ENCODE data around the gene GPSM1. TPM values are rescaled to one million over a fixed set of nuclear protein-coding genes. Genes with fewer than 3 reads are reported as not detected.
A peak's percentile ranks its signal among the peaks of the same experiment; 100 is the strongest.

GPSM1 gene
- total and polyA plus RNA-seq, 9 of the 15 experiments (the other 6 are each of a cell fraction or from before 2014, with no cell fraction given): 0.04 to 14.2 (median 3.1) TPM

- peak overlapping the region; percentile 52; the same call in 1 of the 2 replicates for H3K4me3 ChIP-seq
- intact Hi-C loops (cut with micrococcal nuclease): no loop called here
- BruUV-seq (replicated peaks): no TSS peak
- in situ Hi-C loops (cut with MboI): loop anchor here (25.0 kb wide), 1 partner anchor 309 kb away; no protein-coding TSS in a partner anchor
- no peaks in the 10 kb centered on the region for H4K20me1 ChIP-seq (replicated peaks; ENCODE audit: control insufficient read depth, insufficient read depth, low read length)
- H2AFZ ChIP-seq (ENCODE audit: low read depth, low read length): no peak overlapping the region
- ChIA-PET POLR2A (no interaction called here), CTCF (ENCODE audit: low intra/inter-chr PET ratio) (no interaction called here)
- H3K27ac ChIP-seq (ENCODE audit: extremely low read depth, low read depth, low read length): no peak overlapping the region
- DNase-seq (ENCODE audit: extremely low read depth in 1 of 4, low spot score in 3 of 4): no peak
- H3K4me2 ChIP-seq (ENCODE audit: insufficient read depth, low read length): peak overlapping the region; percentile 77
- ATAC-seq: no peak
- H3K9ac ChIP-seq (ENCODE audit: insufficient read depth in 1 of 2, low read depth in 2 of 2, low read length in 2 of 2): peak overlapping the region; percentile 63 to 88; a peak in 3 of 4 replicates
- peaks cover 4 to 92% of the 10 kb centered on the region in 2 experiments for H3K4me1 ChIP-seq (replicated peaks in 1 of 2; ENCODE audit: control insufficient read depth in 2 of 2, insufficient read depth in 2 of 2, low read length in 2 of 2)
- no peaks in the 10 kb centered on the region for H3K36me3 ChIP-seq (ENCODE audit: control insufficient read depth, insufficient read depth, low read length)
- 77% methylated on average over 15 of the region's 15 CpGs for WGBS (ENCODE audit: insufficient coverage, low coverage, missing lambda C conversion rate)
- no peak for FAIRE-seq
- no peak for TF ChIP-seq TBP (optimal IDR thresholded peaks at IDR 0.05; ENCODE audit: low read depth, low read length)
- TF ChIP-seq KDM5B (IDR thresholded peaks at IDR 0.05; ENCODE audit: insufficient replicate concordance, low read depth, low read length): peak; percentile 43
- TF ChIP-seq ZBTB33 (CRISPR knock-in tag; IDR thresholded peaks at IDR 0.05): peak; percentile 90
- peak; percentile 43 for TF ChIP-seq RBFOX2 (IDR thresholded peaks at IDR 0.05; ENCODE audit: low read depth, low read length)
- H3K79me2 ChIP-seq (ENCODE audit: control insufficient read depth, insufficient read depth, low read length): peaks cover 15% of the 10 kb centered on the region
- H3K27me3 ChIP-seq (ENCODE audit: control insufficient read depth in 2 of 2, insufficient read depth in 2 of 2, low read length in 2 of 2): peaks cover 3 to 11% of the 10 kb centered on the region in 2 experiments; a peak in 2 of 5 replicates
- H3K9me1 ChIP-seq (ENCODE audit: control insufficient read depth, insufficient read depth, low read length): no peaks in the 10 kb centered on the region
- no peaks in the 10 kb centered on the region for H3K9me3 ChIP-seq (replicated peaks; ENCODE audit: control insufficient read depth, insufficient read depth, low read depth, low read length)
Measured at GRCh38 chr9:136328622-136329041, 1.3 kb downstream of the GPSM1 start.

Measured in K562 (cell line).